ENCODE data around the gene MAPKAP1. TPM values are rescaled to one million over a fixed set of nuclear protein-coding genes. Genes with fewer than 3 reads are reported as not detected.

The MAPKAP1 gene
- total RNA-seq, 2 donors from 2014 or later = 62.1 to 78.9 TPM

DNA sequence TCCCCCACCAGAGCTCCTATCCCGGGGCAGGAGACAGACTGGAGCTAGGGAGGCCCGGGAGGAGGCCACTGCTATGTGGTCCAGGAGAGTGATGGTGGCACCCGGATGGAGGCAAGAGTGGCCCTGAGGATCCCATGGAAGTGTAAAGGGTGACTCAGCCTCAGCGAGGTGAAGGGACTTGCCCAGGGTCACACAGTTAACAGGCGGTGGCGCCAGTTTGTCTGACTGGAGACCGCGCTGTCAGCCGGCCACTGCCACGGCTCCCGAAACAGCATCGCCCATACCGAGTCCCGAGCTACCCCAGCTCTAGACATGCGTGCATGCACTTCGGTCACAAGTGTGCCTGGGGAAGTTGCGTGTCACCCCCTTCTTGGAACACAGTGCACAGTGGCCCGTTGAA is 279.5 kb downstream of the MAPKAP1 start:
- TF ChIP-seq, protein P1, sequence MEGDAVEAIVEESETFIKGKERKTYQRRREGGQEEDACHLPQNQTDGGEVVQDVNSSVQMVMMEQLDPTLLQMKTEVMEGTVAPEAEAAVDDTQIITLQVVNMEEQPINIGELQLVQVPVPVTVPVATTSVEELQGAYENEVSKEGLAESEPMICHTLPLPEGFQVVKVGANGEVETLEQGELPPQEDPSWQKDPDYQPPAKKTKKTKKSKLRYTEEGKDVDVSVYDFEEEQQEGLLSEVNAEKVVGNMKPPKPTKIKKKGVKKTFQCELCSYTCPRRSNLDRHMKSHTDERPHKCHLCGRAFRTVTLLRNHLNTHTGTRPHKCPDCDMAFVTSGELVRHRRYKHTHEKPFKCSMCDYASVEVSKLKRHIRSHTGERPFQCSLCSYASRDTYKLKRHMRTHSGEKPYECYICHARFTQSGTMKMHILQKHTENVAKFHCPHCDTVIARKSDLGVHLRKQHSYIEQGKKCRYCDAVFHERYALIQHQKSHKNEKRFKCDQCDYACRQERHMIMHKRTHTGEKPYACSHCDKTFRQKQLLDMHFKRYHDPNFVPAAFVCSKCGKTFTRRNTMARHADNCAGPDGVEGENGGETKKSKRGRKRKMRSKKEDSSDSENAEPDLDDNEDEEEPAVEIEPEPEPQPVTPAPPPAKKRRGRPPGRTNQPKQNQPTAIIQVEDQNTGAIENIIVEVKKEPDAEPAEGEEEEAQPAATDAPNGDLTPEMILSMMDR (IDR thresholded peaks at IDR 0.05) = no peak
- H3K9me3 ChIP-seq = no peaks in the 10 kb centered on the region
- no peaks in the 10 kb centered on the region for H3K4me1 ChIP-seq
- no peak overlapping the region for H3K4me3 ChIP-seq
- H3K27ac ChIP-seq = no peak overlapping the region
- DNase-seq (ENCODE audit: low spot score) = no peak
- no peaks in the 10 kb centered on the region for H3K36me3 ChIP-seq
- no peaks in the 10 kb centered on the region for H3K27me3 ChIP-seq

DNA sequence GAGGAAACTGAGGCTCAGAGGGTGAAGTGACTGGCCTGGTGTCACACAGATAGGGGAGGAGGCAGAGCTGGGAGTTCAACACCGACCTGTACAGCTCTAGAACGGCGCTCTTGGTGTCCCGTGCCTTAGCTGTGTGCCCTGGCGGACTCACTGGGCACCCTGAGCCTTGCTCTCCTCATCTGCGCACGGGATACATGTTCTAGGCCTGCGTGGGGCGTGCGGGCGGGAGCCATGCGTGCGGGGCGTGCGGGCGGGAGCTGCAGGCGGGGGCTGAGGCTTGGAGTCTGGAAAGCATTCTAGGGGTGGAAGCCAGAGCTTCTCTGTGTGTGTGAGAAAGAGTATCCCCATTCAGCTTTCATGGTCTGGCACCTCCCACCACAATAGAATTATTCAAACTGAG is 280.1 kb downstream of the MAPKAP1 start:
- Histone ChIP-seq H3K27me3 (no peaks in the 10 kb centered on the region), H3K4me1 (no peaks in the 10 kb centered on the region), H3K36me3 (no peaks in the 10 kb centered on the region), H3K27ac (no peak overlapping the region), H3K4me3 (no peak overlapping the region), H3K9me3 (no peaks in the 10 kb centered on the region)
- TF ChIP-seq, protein P1 (IDR thresholded peaks at IDR 0.05) = no peak
- DNase-seq (ENCODE audit: low spot score) = no peak

GRCh38 chr9:125425901-125426515 is 281.0 kb downstream of the MAPKAP1 start:
- no peaks in the 10 kb centered on the region for H3K4me1 ChIP-seq
- no peaks in the 10 kb centered on the region for H3K9me3 ChIP-seq
- TF ChIP-seq, protein P1 (IDR thresholded peaks at IDR 0.05) = no peak
- no peak overlapping the region for H3K4me3 ChIP-seq
- no peaks in the 10 kb centered on the region for H3K27me3 ChIP-seq
- no peaks in the 10 kb centered on the region for H3K36me3 ChIP-seq
- DNase-seq (ENCODE audit: low spot score) = no peak
- no peak overlapping the region for H3K27ac ChIP-seq

DNA sequence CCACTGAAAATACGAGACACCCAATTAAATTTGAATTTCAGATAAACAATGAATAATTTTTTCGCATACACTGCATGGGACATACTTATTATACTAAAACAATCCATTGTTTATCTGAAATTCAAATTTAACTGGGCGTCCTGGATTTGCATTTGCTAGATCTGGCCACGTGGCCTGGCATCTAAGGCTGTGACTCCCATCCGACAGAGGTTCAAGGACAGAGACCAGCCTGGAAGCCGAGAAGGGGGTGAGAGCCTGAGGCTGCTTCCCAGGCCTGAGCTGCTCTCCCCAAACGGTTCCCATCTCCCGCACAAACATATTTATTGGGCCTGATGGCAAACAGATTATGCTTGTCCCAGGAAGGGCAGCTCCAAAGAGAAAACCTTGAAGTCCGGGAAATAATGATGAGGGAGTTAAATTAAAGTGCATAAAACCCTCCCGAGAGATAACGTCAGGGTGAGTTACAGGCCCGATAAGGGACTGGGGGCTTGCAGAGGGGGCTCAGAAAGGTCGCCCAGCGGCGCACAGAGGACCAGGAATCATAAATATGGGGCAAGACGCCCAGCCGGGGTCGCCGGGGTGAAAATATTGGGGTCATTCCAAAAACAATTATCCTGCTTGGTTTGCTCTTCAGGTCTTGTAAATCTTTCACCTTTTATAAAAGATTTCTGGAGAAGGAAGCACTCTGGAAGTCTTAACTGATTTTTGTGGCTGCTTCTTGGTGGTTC is 281.7 kb downstream of the MAPKAP1 start:
- no peak overlapping the region for H3K27ac ChIP-seq
- no peak overlapping the region for H3K4me3 ChIP-seq
- H3K4me1 ChIP-seq = no peaks in the 10 kb centered on the region
- no peak for DNase-seq (ENCODE audit: low spot score)
- H3K36me3 ChIP-seq = no peaks in the 10 kb centered on the region
- H3K9me3 ChIP-seq = no peaks in the 10 kb centered on the region
- TF ChIP-seq, protein P1 (IDR thresholded peaks at IDR 0.05) = no peak
- H3K27me3 ChIP-seq = no peaks in the 10 kb centered on the region

GRCh38 chr9:125423964-125424363 is 283.0 kb downstream of the MAPKAP1 start:
- Histone ChIP-seq H3K27ac (no peak overlapping the region), H3K4me1 (no peaks in the 10 kb centered on the region), H3K4me3 (no peak overlapping the region), H3K9me3 (no peaks in the 10 kb centered on the region), H3K27me3 (no peaks in the 10 kb centered on the region), H3K36me3 (no peaks in the 10 kb centered on the region)
- TF ChIP-seq, protein P1 (IDR thresholded peaks at IDR 0.05) = no peak
- no peak for DNase-seq (ENCODE audit: low spot score)

All from right atrium auricular region (tissue), 2 donors.